Tibial nerve (tissue), 4 donors: ENCODE data around the gene ZNF124. TPM values are rescaled to one million over a fixed set of nuclear protein-coding genes. Genes with fewer than 3 reads are reported as not detected.
"Not testable (repeated sequence)": the region's sequence is repeated elsewhere in the genome, so short reads cannot be mapped to it uniquely, and the experiment has no call there.

Source experiments
- DNase-seq, 2 donors: peaks; one replicate each; pipeline ENCODE4 v3.0.0-alpha.2; 2019; ENCODE audit warnings: low spot score in 2 of 2
- H3K27ac ChIP-seq, 4 donors: fragments of 200-600 bp; sonication (generic) in 3 of 4; one replicate each; pipeline ENCODE4 v1.5.1; 2017 to 2019; ENCODE audit warnings: mild to moderate bottlenecking in 1 of 4
- H3K27me3 ChIP-seq, 2 donors: fragments of 200-600 bp; sonication (generic) in 1 of 2; one replicate each; pipeline versions ENCODE4 v1.5.1 to v1.6.0; 2017 to 2019
- H3K36me3 ChIP-seq, 3 donors: fragments of 200-600 bp; sonication (generic); one replicate each; pipeline ENCODE4 v1.5.1; 2018 to 2019
- H3K4me1 ChIP-seq, 4 donors: fragments of 200-600 bp; sonication (generic) in 3 of 4; one replicate each; pipeline ENCODE4 v1.5.1; 2017 to 2019
- H3K4me3 ChIP-seq, 4 donors: fragments of 200-600 bp; sonication (generic) in 3 of 4; one replicate each; pipeline ENCODE4 v1.5.1; 2017 to 2019; ENCODE audit warnings: mild to moderate bottlenecking in 1 of 4, moderate library complexity in 1 of 4
- H3K9me3 ChIP-seq, 4 donors: fragments of 200-600 bp; sonication (generic) in 3 of 4; one replicate each; pipeline ENCODE4 v1.5.1; 2017 to 2019
- EP300 ChIP-seq, 2 donors: sonication (generic); formaldehyde crosslinking; IDR thresholded peaks; one replicate each; pipeline ENCODE4 v1.6.1; 2017; ENCODE audit warnings: antibody characterized with exemption in 2 of 2, mild to moderate bottlenecking in 1 of 2
- POLR2A ChIP-seq, 2 donors: fragments of 450-650 bp; IDR thresholded peaks; one replicate each; pipeline ENCODE4 v1.6.1; 2017; ENCODE audit warnings: antibody characterized with exemption in 2 of 2, mild to moderate bottlenecking in 2 of 2, moderate library complexity in 2 of 2
- WGBS, 2 donors: methylation state at CpG; one replicate each; pipeline ENCODE4 v1.1.5; 2018; 5-methylcytosine and 5-hydroxymethylcytosine counted together
- total RNA-seq, 4 donors: library from RNA; depleted of rRNA; stranded (reverse); fragments of >200 nt; gene quantifications; one replicate each; pipeline ENCODE4 v1.1.0, GENCODE V29; 2016
- TF ChIP-seq, protein P1 (sequence below), 5 experiments: fragments of 200-600 bp in 3 of 5; fragments of 450-650 bp in 2 of 5; sonication (generic) in 3 of 5; IDR thresholded peaks; one replicate each; pipeline ENCODE4 v1.5.1; 2016 to 2019; ENCODE audit warnings: antibody characterized with exemption in 5 of 5, mild to moderate bottlenecking in 3 of 5, moderate library complexity in 2 of 5

Gene ZNF124
- total RNA-seq, 4 donors from 2014 or later, result 11.1 to 34.1 (median 15.6) TPM

DNA sequence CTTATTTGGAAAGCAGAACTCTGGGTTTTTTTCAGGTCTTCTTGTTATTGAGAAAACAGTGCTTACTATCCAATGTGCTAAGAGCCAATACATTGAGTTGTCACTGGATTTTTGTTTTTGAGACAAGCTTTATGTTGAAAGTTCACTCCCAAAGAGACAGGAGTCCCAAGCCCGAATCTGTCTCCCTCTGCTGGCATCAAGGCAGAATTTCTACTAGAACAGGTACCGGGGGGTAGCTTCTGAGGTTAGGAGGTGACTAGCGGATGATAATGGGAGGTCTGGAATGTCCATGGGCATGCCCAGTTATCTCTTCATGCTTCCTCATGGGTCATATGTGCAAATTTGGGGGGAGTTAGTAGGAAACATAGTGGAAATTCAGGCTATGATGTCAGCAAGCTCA is 25.1 kb downstream of the ZNF124 start:
- no peak for DNase-seq
- H3K36me3 ChIP-seq, result peaks cover 0 to 68% (median 0%) of the 10 kb centered on the region in 3 donors
- WGBS, 2 donors, result 93 to 100% methylated on average over 3 of the region's 3 CpGs
- no peak overlapping the region for H3K27ac ChIP-seq
- peaks cover 0 to 96% (median 31%) of the 10 kb centered on the region in 4 donors for H3K9me3 ChIP-seq
- H3K4me1 ChIP-seq, result no peaks in the 10 kb centered on the region
- H3K27me3 ChIP-seq, result no peaks in the 10 kb centered on the region
- no peak for TF ChIP-seq EP300 (IDR thresholded peaks at IDR 0.05)
- no peak for TF ChIP-seq POLR2A (IDR thresholded peaks at IDR 0.05)
- TF ChIP-seq, protein P1, sequence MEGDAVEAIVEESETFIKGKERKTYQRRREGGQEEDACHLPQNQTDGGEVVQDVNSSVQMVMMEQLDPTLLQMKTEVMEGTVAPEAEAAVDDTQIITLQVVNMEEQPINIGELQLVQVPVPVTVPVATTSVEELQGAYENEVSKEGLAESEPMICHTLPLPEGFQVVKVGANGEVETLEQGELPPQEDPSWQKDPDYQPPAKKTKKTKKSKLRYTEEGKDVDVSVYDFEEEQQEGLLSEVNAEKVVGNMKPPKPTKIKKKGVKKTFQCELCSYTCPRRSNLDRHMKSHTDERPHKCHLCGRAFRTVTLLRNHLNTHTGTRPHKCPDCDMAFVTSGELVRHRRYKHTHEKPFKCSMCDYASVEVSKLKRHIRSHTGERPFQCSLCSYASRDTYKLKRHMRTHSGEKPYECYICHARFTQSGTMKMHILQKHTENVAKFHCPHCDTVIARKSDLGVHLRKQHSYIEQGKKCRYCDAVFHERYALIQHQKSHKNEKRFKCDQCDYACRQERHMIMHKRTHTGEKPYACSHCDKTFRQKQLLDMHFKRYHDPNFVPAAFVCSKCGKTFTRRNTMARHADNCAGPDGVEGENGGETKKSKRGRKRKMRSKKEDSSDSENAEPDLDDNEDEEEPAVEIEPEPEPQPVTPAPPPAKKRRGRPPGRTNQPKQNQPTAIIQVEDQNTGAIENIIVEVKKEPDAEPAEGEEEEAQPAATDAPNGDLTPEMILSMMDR (IDR thresholded peaks at IDR 0.05), result no peak
- no peak overlapping the region for H3K4me3 ChIP-seq

DNA sequence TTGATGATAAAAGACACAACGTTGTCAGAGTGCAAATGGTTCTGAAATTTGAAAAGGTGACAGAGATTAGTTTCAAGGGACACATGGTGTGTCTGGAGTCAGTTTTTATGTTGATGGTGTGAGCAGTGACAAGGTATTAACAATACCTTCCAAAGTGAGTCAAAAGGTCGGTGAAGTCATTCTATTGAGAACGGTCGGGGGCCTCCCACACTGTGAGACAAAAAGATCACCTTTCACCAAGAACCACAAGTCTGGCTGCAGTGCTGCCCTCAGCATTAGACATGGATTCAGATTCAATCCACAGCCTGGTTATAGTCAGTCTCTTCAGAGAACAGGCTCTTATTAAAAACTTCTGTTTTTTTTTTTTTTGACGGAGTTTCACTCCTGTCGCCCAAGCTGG is 26.5 kb downstream of the ZNF124 start:
- no peaks in the 10 kb centered on the region for H3K4me1 ChIP-seq
- H3K9me3 ChIP-seq, result peaks cover 0 to 96% (median 37%) of the 10 kb centered on the region in 4 donors
- no peak overlapping the region for H3K4me3 ChIP-seq
- TF ChIP-seq EP300 (IDR thresholded peaks at IDR 0.05) (no peak), POLR2A (IDR thresholded peaks at IDR 0.05) (no peak)
- TF ChIP-seq, protein P1 (IDR thresholded peaks at IDR 0.05), result no peak
- no peak for DNase-seq
- WGBS, 2 donors, result 96% methylated on average over 6 of the region's 6 CpGs
- H3K27me3 ChIP-seq, result no peaks in the 10 kb centered on the region
- no peak overlapping the region for H3K27ac ChIP-seq
- peaks cover 0 to 70% (median 0%) of the 10 kb centered on the region in 3 donors for H3K36me3 ChIP-seq

DNA sequence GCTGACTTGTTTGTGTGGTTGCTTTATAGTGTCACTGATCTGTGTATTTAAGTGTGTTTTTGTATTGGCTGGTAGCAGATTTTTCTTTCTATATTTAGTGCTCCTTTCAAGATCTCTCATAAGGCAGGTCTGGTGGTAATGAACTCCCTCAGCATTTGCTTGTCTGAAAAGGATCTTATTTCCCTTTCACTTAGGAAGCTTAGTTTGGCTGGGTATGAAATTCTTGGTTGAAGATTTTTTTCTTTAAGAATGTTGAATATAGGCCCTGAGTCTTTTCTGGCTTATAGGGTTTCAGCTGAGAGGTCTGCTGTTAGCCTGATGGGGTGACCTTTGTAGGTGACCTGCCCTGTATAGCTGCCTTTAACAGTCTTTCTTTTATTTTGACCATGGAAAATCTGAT is 32.3 kb downstream of the ZNF124 start:
- Histone ChIP-seq H3K36me3 (peaks cover 0 to 33% (median 0%) of the 10 kb centered on the region in 3 donors), H3K9me3 (peaks cover 3 to 99% (median 40%) of the 10 kb centered on the region in 4 donors)
- not testable (repeated sequence) for DNase-seq, H3K4me1 ChIP-seq, H3K27me3 ChIP-seq, H3K4me3 ChIP-seq, H3K27ac ChIP-seq

DNA sequence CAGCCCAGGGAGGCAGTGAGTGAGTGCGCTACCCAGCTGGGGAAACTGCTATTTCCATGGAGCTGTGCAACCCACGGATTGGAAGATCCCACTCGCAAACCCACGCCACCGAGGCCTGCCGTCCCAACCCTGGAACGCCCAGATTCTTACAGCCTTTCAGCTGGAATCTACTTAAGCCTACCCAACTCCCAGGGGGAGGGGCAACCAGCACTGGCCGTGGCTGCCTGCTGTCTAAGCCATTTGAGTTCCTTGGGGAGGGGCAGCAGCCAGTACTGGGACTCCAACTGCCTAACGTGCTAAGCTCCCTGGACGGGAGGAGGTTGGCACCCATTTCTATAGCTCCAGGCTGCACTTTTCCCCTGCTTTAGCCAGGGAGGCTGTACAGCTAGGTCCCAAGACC is 40.6 kb downstream of the ZNF124 start:
- H3K9me3 ChIP-seq, result peaks cover 0 to 63% (median 23%) of the 10 kb centered on the region in 4 donors
- peaks cover 0 to 5% (median 0%) of the 10 kb centered on the region in 4 donors for H3K4me1 ChIP-seq
- no peak overlapping the region for H3K27ac ChIP-seq
- TF ChIP-seq, protein P1 (IDR thresholded peaks at IDR 0.05), result no peak
- TF ChIP-seq EP300 (IDR thresholded peaks at IDR 0.05) (no peak), POLR2A (IDR thresholded peaks at IDR 0.05) (no peak)
- peaks cover 0 to 41% (median 0%) of the 10 kb centered on the region in 3 donors for H3K36me3 ChIP-seq
- H3K27me3 ChIP-seq, result no peaks in the 10 kb centered on the region
- no peak for DNase-seq
- no peak overlapping the region for H3K4me3 ChIP-seq
- 92 to 98% methylated on average over 9 to 10 of the region's 10 CpGs for WGBS, 2 donors

DNA sequence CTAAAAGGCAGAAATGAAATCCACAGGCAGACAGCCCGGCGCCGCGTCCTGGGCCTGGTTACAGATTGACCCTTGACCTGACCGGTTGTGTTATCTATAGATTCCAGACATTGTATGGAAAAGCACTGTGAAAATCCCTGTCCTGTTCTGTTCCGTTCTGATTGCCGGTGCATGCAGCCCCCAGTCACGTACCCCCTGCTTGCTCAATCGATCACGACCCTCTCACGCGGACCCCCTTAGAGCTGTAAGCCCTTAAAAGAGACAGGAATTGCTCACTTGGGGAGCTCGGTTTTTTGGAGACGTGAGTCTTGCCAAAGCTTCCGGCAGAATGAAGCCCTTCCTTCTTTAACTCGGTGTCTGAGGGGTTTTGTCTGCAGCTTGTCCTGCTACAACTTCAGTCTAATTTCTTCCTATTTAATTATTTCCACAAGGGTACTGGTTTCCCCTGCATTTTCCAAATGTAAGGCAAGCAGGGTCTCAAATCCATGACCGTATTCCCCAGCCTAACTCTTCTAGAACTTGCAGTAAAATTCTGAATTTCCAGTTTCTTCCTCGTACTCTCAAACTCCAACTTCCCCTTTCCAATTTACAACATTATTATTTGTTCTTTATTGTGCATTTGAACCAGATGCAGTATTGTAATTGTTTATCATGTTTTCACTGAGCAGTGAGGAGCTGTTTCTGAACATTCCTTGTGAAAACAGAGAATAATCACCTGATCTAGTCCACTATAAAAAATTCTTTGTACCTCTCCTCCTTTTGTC is 44.1 kb downstream of the ZNF124 start:
- Histone ChIP-seq H3K27ac (peak overlapping the region in 2 of 4 donors; percentile 37 to 42), H3K9me3 (peaks cover 0 to 28% (median 4%) of the 10 kb centered on the region in 4 donors), H3K4me3 (peak overlapping the region in 2 of 4 donors; percentile 15 to 24), H3K36me3 (peaks cover 0 to 29% (median 0%) of the 10 kb centered on the region in 3 donors)
- H3K27me3 ChIP-seq, DNase-seq, H3K4me1 ChIP-seq: not testable (repeated sequence)
- 14 to 15% methylated on average over 13 of the region's 18 CpGs for WGBS, 2 donors

DNA sequence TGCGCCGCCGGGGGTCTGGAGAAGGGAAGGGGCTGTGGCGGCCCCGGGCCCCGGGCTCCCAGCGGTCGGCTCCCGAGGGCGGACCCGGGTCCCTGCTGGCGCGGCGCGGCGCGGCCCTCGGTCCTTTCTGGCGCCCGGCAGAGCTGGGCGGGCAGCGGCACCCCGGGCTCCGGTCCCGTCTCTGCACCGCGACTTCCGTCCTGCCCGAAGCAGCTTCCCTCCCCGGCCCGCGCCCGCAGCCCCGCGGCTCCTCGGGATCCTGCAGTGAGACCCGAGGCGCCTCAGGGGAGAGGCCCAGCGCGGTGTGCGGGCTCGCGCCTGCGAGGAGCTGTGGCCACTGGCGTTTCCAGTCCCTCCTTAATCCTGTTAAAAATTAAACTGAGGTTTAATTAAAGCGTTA is 45.2 kb downstream of the ZNF124 start:
- H3K4me3 ChIP-seq, H3K4me1 ChIP-seq, DNase-seq, H3K27me3 ChIP-seq, H3K27ac ChIP-seq: not testable (repeated sequence)
- no CpG with 5 or more reads among the region's 46 CpGs for WGBS, 2 donors
- H3K9me3 ChIP-seq, result peaks cover 0 to 20% (median 4%) of the 10 kb centered on the region in 4 donors
- peaks cover 0 to 18% (median 0%) of the 10 kb centered on the region in 3 donors for H3K36me3 ChIP-seq

DNA sequence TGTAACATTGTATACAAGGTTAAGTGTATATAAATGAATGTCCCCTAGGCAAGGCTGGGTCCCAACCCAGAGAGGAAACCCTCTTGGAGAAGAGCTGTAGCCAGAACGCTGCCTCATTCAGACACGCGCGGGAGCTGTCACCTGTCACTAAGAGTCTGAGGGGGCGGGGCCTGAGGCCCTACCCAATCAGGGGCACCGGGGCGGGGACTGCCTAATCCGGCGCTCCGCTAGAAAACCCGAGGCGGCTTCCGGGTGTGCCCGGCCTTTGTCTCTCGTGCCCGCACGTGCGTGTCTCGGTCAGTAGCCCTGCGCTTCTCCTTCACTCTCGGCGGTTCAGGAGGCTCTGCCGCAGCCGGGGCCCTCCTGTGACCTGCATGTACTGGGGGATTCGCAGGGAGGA is 45.7 kb downstream of the ZNF124 start:
- peaks cover 0 to 16% (median 3%) of the 10 kb centered on the region in 4 donors for H3K9me3 ChIP-seq
- 0% methylated on average over 4 of the region's 25 CpGs; no CpG with 5 or more reads in 1 of the 2 donors for WGBS, 2 donors
- DNase-seq, H3K4me3 ChIP-seq, H3K4me1 ChIP-seq, H3K27ac ChIP-seq, H3K27me3 ChIP-seq: not testable (repeated sequence)
- H3K36me3 ChIP-seq, result peaks cover 0 to 14% (median 0%) of the 10 kb centered on the region in 3 donors
